Measurements from ENCODE around the gene CPB1.

CPB1 gene

DNA sequence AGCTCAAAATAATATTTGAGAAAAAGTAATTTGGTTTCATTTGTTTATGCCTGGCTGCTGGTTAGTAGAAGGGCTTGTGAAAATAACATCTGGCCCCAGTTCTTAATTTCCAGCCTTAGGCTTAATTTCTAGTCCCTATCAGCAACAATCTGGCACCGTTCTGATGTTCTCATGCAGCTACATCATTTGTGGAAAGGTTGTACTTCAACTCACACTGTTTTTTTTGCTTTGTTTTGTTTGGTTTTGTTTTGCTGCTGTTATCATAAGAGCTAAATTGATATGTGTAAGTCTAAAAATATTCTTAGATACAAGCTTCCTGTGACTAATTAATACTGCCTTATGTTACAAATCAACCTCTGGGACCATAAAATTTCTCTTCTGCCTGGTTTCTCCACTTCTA lies 46.4 kb downstream of the CPB1 start:
- TF ChIP-seq, protein P1, sequence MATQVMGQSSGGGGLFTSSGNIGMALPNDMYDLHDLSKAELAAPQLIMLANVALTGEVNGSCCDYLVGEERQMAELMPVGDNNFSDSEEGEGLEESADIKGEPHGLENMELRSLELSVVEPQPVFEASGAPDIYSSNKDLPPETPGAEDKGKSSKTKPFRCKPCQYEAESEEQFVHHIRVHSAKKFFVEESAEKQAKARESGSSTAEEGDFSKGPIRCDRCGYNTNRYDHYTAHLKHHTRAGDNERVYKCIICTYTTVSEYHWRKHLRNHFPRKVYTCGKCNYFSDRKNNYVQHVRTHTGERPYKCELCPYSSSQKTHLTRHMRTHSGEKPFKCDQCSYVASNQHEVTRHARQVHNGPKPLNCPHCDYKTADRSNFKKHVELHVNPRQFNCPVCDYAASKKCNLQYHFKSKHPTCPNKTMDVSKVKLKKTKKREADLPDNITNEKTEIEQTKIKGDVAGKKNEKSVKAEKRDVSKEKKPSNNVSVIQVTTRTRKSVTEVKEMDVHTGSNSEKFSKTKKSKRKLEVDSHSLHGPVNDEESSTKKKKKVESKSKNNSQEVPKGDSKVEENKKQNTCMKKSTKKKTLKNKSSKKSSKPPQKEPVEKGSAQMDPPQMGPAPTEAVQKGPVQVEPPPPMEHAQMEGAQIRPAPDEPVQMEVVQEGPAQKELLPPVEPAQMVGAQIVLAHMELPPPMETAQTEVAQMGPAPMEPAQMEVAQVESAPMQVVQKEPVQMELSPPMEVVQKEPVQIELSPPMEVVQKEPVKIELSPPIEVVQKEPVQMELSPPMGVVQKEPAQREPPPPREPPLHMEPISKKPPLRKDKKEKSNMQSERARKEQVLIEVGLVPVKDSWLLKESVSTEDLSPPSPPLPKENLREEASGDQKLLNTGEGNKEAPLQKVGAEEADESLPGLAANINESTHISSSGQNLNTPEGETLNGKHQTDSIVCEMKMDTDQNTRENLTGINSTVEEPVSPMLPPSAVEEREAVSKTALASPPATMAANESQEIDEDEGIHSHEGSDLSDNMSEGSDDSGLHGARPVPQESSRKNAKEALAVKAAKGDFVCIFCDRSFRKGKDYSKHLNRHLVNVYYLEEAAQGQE (IDR thresholded peaks at IDR 0.05; ENCODE audit: insufficient read depth in 1 of 2, low read depth in 2 of 2, low read length in 2 of 2), result no peak
- TF ChIP-seq FOXP2 (optimal IDR thresholded peaks at IDR 0.05; ENCODE audit: borderline replicate concordance, extremely low read depth, extremely low read length, insufficient read depth) (no peak), TAF1 (IDR thresholded peaks at IDR 0.05; ENCODE audit: borderline replicate concordance, insufficient read depth, low read length) (no peak), SIN3A (IDR thresholded peaks at IDR 0.05; ENCODE audit: borderline replicate concordance, insufficient read depth, low read length) (no peak), POLR2AphosphoS5 (IDR thresholded peaks at IDR 0.05; ENCODE audit: low read depth, low read length) (no peak)

DNA sequence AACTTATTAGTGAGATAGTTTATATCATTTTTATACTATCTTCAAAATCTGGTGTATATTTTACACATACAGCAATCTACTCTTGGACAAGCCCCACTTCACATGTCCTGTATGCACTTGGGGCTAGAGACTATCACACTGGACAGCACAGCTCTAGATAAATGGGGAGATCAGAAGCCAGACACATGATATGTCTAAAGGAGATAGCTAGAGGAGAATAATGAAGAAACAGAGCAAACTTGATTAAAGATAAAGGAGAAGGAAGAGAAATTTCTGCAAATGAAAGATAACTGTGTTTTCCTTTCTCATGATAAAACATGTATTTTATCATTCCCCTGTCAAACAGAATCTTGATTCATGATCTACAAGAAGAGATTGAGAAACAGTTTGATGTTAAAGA lies 50.5 kb downstream of the CPB1 start:
- no peak for TF ChIP-seq TAF1 (IDR thresholded peaks at IDR 0.05; ENCODE audit: borderline replicate concordance, insufficient read depth, low read length)
- no peak for TF ChIP-seq SIN3A (IDR thresholded peaks at IDR 0.05; ENCODE audit: borderline replicate concordance, insufficient read depth, low read length)
- TF ChIP-seq FOXP2 (optimal IDR thresholded peaks at IDR 0.05; ENCODE audit: borderline replicate concordance, extremely low read depth, extremely low read length, insufficient read depth), result no peak
- TF ChIP-seq POLR2AphosphoS5 (IDR thresholded peaks at IDR 0.05; ENCODE audit: low read depth, low read length), result no peak
- TF ChIP-seq, protein P1 (IDR thresholded peaks at IDR 0.05; ENCODE audit: insufficient read depth in 1 of 2, low read depth in 2 of 2, low read length in 2 of 2), result no peak

DNA sequence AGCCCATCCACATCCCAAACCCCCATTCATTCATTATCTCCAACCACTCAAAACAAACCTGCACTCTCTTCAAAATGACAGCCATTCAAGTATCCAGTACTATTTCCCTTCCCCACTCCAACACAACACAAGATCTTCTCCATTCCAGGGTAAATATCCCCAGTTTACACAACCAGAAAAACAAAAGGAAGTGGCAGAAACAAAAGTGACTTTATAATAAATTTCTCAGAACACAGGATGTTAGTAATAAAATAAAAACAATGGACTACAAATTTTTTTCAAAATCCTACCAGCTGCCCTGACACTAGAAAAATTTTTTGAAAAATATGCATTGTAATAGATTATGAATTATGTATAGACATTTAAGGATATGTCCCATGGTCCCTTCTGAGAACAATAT lies 51.6 kb downstream of the CPB1 start:
- TF ChIP-seq, protein P1 (IDR thresholded peaks at IDR 0.05; ENCODE audit: insufficient read depth in 1 of 2, low read depth in 2 of 2, low read length in 2 of 2), result no peak
- no peak for TF ChIP-seq FOXP2 (optimal IDR thresholded peaks at IDR 0.05; ENCODE audit: borderline replicate concordance, extremely low read depth, extremely low read length, insufficient read depth)
- no peak for TF ChIP-seq POLR2AphosphoS5 (IDR thresholded peaks at IDR 0.05; ENCODE audit: low read depth, low read length)
- no peak for TF ChIP-seq SIN3A (IDR thresholded peaks at IDR 0.05; ENCODE audit: borderline replicate concordance, insufficient read depth, low read length)
- TF ChIP-seq TAF1 (IDR thresholded peaks at IDR 0.05; ENCODE audit: borderline replicate concordance, insufficient read depth, low read length), result no peak

- TF ChIP-seq TAF1 (IDR thresholded peaks at IDR 0.05; ENCODE audit: borderline replicate concordance, insufficient read depth, low read length) (no peak), FOXP2 (optimal IDR thresholded peaks at IDR 0.05; ENCODE audit: borderline replicate concordance, extremely low read depth, extremely low read length, insufficient read depth) (no peak), POLR2AphosphoS5 (IDR thresholded peaks at IDR 0.05; ENCODE audit: low read depth, low read length) (no peak), SIN3A (IDR thresholded peaks at IDR 0.05; ENCODE audit: borderline replicate concordance, insufficient read depth, low read length) (no peak)
- TF ChIP-seq, protein P1 (IDR thresholded peaks at IDR 0.05; ENCODE audit: insufficient read depth in 1 of 2, low read depth in 2 of 2, low read length in 2 of 2), result no peak
These were observed 53.1 kb downstream of the CPB1 start for GRCh38 chr3:148880681-148881080.

DNA sequence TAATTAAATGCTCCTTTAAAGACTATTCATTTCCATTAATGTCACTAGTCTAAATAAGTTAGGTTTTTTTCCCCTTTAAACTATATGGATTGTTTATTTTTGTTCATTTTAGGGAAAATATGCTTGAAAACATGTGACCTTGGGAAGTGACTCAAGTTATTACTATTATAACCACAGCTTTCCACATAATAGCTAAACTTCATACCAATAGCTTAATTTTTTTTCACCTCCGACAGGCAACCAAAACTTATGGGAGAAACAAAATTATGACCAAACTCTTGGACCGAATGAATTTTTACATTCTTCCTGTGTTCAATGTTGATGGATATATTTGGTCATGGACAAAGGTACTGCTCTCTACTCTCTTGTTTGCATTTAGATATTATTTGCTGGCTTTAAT lies 53.7 kb downstream of the CPB1 start:
- TF ChIP-seq POLR2AphosphoS5 (IDR thresholded peaks at IDR 0.05; ENCODE audit: low read depth, low read length) (no peak), TAF1 (IDR thresholded peaks at IDR 0.05; ENCODE audit: borderline replicate concordance, insufficient read depth, low read length) (no peak), FOXP2 (optimal IDR thresholded peaks at IDR 0.05; ENCODE audit: borderline replicate concordance, extremely low read depth, extremely low read length, insufficient read depth) (no peak), SIN3A (IDR thresholded peaks at IDR 0.05; ENCODE audit: borderline replicate concordance, insufficient read depth, low read length) (no peak)
- TF ChIP-seq, protein P1 (IDR thresholded peaks at IDR 0.05; ENCODE audit: insufficient read depth in 1 of 2, low read depth in 2 of 2, low read length in 2 of 2), result no peak

Measured in PFSK-1 (cell line).